ENCODE results near the gene XAGE2.

- no peak for TF ChIP-seq CTCF (IDR thresholded peaks at IDR 0.05)
- TF ChIP-seq POLR2A (IDR thresholded peaks at IDR 0.05), result no peak
Observed at GRCh38 chrX:52424656-52425055, 55.8 kb downstream of the XAGE2 start.
